HG03439 (cell line): ENCODE measurements around the gene TRAF5.

ENCODE experiments used
- ATAC-seq: cut with Tn5 transposase; IDR thresholded peaks from one replicate; pipeline ENCODE4 v1.9.1; 2021; ENCODE audit warnings: mild to moderate bottlenecking, moderate library complexity; ENCODE audit not compliant: unreplicated experiment

Gene TRAF5

DNA sequence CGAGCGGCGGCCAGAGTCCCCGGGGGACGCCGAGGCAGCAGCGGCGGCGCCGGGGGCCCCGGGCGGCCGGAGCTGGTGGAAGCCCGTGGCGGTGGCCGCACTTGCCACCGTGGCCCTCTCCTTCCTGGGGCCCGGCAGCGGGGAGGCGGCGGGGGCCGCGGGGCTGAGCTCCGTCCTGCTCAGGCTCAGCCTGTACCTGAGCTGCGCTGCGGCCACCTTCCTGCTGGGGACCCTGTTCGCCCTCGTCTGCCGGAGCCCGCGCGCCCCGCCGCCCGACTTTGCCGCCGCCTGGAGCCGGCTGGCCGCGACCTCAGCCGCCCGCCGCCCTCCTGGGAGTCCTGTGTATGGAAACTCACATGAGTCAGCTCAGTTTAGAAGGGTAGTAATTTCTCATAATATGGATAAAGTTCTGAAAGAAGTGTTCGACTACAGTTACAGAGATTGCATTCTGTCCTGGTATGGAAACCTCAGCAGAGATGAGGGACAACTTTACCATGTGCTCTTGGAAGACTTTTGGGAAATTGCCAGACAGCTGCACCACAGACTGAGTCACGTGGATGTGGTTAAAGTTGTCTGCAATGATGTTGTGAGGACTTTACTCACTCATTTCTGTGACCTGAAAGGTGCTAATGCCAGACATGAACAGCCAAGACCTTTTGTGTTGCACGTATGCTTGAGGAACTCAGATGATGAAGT is 90.1 kb downstream of the TRAF5 start:
- ATAC-seq, result peak; percentile 48

DNA sequence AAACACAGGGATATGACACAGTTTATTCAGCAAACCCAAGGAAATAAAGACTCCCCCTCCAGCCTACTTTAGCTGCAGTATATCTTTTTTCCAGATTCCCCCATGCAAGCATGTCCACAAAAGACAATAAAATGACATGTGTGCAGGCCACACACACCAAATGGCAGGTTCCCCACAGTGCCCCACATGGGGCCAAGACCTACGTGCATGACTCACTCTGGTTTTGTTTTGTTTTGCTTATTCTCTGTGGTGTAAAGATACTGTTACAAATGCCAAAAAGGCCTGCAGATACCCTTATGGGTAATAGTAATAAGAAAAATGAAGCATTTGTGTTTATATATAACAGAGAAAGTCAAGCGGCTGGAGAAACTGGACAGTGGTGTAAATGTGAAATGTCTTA is 93.8 kb downstream of the TRAF5 start:
- ATAC-seq, result no peak

DNA sequence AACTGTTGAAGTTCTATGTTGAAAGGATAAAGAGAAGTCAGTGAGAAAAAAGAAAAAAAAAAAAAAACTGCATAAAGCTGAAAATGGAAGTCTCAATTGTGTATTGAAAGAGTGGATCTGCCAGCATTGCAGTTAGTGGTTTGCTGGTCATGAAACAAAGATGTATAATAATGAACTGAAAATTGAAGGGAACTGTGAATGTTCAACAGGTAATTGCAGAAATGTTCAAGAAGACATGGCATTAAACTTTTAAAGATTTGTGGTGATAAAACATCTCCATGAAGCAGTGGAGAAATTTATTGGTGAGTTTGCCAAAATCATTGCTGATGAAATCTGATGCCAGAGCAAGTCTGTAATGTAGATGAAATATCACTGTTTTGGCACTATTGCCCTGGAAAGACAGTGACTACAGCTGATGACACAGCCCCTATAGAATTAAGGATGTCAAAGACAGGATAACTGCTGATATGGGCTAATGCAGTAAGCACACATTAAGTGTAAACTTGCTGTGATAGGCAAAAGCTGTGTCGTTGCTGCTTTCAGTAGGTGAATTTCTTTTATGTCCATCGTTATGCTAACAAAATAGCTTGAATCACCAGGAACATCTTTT is 94.3 kb downstream of the TRAF5 start:
- no peak for ATAC-seq

DNA sequence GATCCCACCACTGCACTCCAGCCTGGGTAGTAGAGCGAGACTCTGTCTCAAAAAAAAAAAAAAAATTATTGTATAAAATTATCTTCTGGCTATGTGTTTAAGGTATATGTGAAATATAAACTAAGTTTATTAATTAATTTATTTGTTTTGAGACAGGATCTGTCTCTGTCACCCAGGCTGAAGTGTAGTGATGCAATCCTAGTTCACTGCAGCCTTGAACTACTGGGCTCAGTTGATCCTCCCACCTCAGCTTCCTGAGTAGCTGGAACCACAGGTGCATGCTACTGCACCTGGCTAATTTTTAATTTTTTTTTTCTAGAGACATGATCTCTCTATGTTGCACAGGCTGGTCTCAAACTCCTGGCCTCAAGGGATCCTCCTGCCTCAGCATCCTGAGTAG is 97.4 kb downstream of the TRAF5 start:
- no peak for ATAC-seq
